Spleen (tissue), 11 donors: Measurements from ENCODE around the gene SLC10A1. TPM values are rescaled to one million over a fixed set of nuclear protein-coding genes. Genes with fewer than 3 reads are reported as not detected.

Experiments
- DNase-seq: peaks from one replicate; pipeline ENCODE4 v3.0.0-alpha.2; 2020
- H3K27ac ChIP-seq, 8 donors: fragments of 200-600 bp; sonication (generic) in 7 of 8; 1 replicate in 4 of 8; 2 replicates in 4 of 8; pipeline versions ENCODE4 v1.5.0 to v1.8.0; 2016 to 2021; ENCODE audit warnings: inconsistent platforms in 4 of 8, mild to moderate bottlenecking in 4 of 8, moderate library complexity in 1 of 8
- H3K27me3 ChIP-seq, 7 donors: fragments of 200-600 bp; sonication (generic) in 6 of 7; replicated peaks in 1 of 7; 1 replicate in 4 of 7; 2 replicates in 3 of 7; pipeline versions ENCODE4 v1.5.0 to v1.8.0; 2016 to 2021; ENCODE audit warnings: inconsistent platforms in 3 of 7, mild to moderate bottlenecking in 1 of 7
- H3K36me3 ChIP-seq, 6 donors: fragments of 200-600 bp; sonication (generic) in 5 of 6; 1 replicate in 4 of 6; 2 replicates in 2 of 6; pipeline versions ENCODE4 v1.5.0 to v1.8.0; 2016 to 2021; ENCODE audit warnings: inconsistent platforms in 2 of 6
- H3K4me1 ChIP-seq, 6 donors: fragments of 200-600 bp; sonication (generic) in 5 of 6; 1 replicate in 3 of 6; 2 replicates in 3 of 6; pipeline versions ENCODE4 v1.5.0 to v1.8.0; 2016 to 2021; ENCODE audit warnings: inconsistent platforms in 3 of 6
- H3K4me3 ChIP-seq, 8 donors: fragments of 200-600 bp; sonication (generic) in 7 of 8; 1 replicate in 4 of 8; 2 replicates in 4 of 8; pipeline versions ENCODE4 v1.5.0 to v1.8.0; 2016 to 2021; ENCODE audit warnings: inconsistent platforms in 4 of 8, mild to moderate bottlenecking in 4 of 8, moderate library complexity in 2 of 8
- H3K9me3 ChIP-seq, 8 donors: fragments of 200-600 bp; sonication (generic) in 7 of 8; 1 replicate in 4 of 8; 2 replicates in 4 of 8; pipeline versions ENCODE4 v1.5.0 to v1.8.0; 2016 to 2021; ENCODE audit warnings: inconsistent platforms in 4 of 8
- POLR2A ChIP-seq, 3 donors: fragments of 450-650 bp; IDR thresholded peaks; one replicate each; pipeline ENCODE4 v1.5.1; 2017; ENCODE audit warnings: antibody characterized with exemption in 3 of 3, mild to moderate bottlenecking in 1 of 3
- POLR2AphosphoS5 ChIP-seq, 3 donors: sonication (generic); formaldehyde crosslinking; IDR thresholded peaks; one replicate each; pipeline ENCODE4 v1.5.1; 2017; ENCODE audit warnings: antibody characterized with exemption in 3 of 3
- WGBS, 5 donors: extraction: QIAGEN DNeasy Blood & Tissue Kit in 3 of 5; methylation state at CpG; one replicate each; pipeline versions ENCODE4 v1.1.5 to v1.1.7; 2013 to 2018; 5-methylcytosine and 5-hydroxymethylcytosine counted together
- intact Hi-C: fragments of 100-400 bp; cut with DNase I; formaldehyde crosslinking; loops from one replicate; pipeline ENCODE4 v1.15.0; 2023; ENCODE audit warnings: low total_unique reads
- polyA plus RNA-seq, 3 donors: library from polyadenylated mRNA; stranded (reverse); fragments of 200-250 nt; gene quantifications; one replicate each; pipeline ENCODE4 v1.2.1, GENCODE V29; 2013
- total RNA-seq, 7 donors: library from RNA; depleted of rRNA in 3 of 7; stranded (reverse); fragments of >200 nt in 3 of 7; fragmentation: NEBNext Ultra II Directional in 4 of 7; extraction: Animal tissue kit (Norgen Biotek cat#: 25700) in 4 of 7; gene quantifications; one replicate each; pipeline versions ENCODE4 v1.1.0 to v1.2.1, GENCODE V29; 2016 to 2021
- TF ChIP-seq, protein P1 (sequence below), 11 experiments: fragments of 200-600 bp in 7 of 11; fragments of 450-650 bp in 4 of 11; sonication (generic) in 4 of 11; IDR thresholded peaks in 8 of 11; conservative IDR thresholded peaks in 3 of 11; 1 replicate in 7 of 11; 2 replicates in 4 of 11; pipeline versions ENCODE4 v1.4.0 to v1.8.0; 2016 to 2021; ENCODE audit warnings: antibody characterized with exemption in 11 of 11, inconsistent platforms in 4 of 11, mild to moderate bottlenecking in 1 of 11
- donor health status: healthy with polysubstance abuse.
- donor health status: DM: no; HTN: no; CAD: no; lungs with moderate emphysema.
- donor health status: DM: no; HTN: no; CAD: no.
- donor health status: Bipolar disorder and iron deficiency.
- donor health status: healthy.
- donor health status: DM: no; HTN: no; CAD: no.
- donor health status: DM: yes; HTN: yes; CAD: no.

The SLC10A1 gene
- total and polyA plus RNA-seq, 10 donors: not detected

GRCh38 chr14:69753860-69754259, 43.2 kb downstream of the SLC10A1 start:
- Histone ChIP-seq H3K27me3 (no peaks in the 10 kb centered on the region), H3K4me3 (no peak overlapping the region), H3K4me1 (peaks cover 2 to 21% (median 10%) of the 10 kb centered on the region in 6 donors), H3K36me3 (no peaks in the 10 kb centered on the region), H3K9me3 (no peaks in the 10 kb centered on the region), H3K27ac (peak overlapping the region in 1 of 8 donors; percentile 4)
- intact Hi-C loops: no loop called here
- no peak for DNase-seq
- 71 to 95% (median 83%) methylated on average over 1 of the region's 1 CpG for WGBS, 5 donors
- TF ChIP-seq POLR2A (IDR thresholded peaks at IDR 0.05): no peak
- TF ChIP-seq, protein P1, sequence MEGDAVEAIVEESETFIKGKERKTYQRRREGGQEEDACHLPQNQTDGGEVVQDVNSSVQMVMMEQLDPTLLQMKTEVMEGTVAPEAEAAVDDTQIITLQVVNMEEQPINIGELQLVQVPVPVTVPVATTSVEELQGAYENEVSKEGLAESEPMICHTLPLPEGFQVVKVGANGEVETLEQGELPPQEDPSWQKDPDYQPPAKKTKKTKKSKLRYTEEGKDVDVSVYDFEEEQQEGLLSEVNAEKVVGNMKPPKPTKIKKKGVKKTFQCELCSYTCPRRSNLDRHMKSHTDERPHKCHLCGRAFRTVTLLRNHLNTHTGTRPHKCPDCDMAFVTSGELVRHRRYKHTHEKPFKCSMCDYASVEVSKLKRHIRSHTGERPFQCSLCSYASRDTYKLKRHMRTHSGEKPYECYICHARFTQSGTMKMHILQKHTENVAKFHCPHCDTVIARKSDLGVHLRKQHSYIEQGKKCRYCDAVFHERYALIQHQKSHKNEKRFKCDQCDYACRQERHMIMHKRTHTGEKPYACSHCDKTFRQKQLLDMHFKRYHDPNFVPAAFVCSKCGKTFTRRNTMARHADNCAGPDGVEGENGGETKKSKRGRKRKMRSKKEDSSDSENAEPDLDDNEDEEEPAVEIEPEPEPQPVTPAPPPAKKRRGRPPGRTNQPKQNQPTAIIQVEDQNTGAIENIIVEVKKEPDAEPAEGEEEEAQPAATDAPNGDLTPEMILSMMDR (IDR thresholded peaks at IDR 0.05 in 8 of 11, conservative IDR thresholded peaks at IDR 0.05 in 3 of 11): no peak
- TF ChIP-seq POLR2AphosphoS5 (IDR thresholded peaks at IDR 0.05): no peak

DNA sequence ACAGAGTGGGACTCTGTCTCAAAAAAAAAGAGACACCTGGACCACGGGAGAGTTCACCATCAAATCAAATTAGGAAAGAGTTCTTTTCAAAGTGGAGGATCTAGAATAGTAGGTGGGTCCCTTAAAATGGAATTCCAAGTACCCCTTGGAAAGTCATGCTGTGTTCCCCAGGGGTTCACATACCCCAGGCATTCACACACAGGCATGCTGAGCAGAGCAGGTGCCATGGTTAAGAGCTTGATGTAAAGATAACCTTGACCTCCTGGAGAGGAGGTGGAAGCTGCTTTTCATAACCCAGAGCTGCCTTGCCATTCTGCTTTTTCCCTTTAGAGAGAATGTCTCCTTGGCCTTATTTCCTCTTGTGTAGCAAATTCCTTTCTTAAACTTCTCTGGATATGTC, 44.3 kb downstream of the SLC10A1 start:
- Histone ChIP-seq H3K27ac (no peak overlapping the region), H3K36me3 (no peaks in the 10 kb centered on the region), H3K4me1 (peaks cover 2 to 21% (median 10%) of the 10 kb centered on the region in 6 donors), H3K9me3 (no peaks in the 10 kb centered on the region), H3K27me3 (no peaks in the 10 kb centered on the region), H3K4me3 (no peak overlapping the region)
- TF ChIP-seq, protein P1 (IDR thresholded peaks at IDR 0.05 in 8 of 11, conservative IDR thresholded peaks at IDR 0.05 in 3 of 11): no peak
- TF ChIP-seq POLR2AphosphoS5 (IDR thresholded peaks at IDR 0.05): no peak
- TF ChIP-seq POLR2A (IDR thresholded peaks at IDR 0.05): no peak
- intact Hi-C loops: no loop called here
- DNase-seq: no peak
- WGBS, 5 donors: 59 to 83% (median 75%) methylated on average over 1 of the region's 1 CpG

DNA sequence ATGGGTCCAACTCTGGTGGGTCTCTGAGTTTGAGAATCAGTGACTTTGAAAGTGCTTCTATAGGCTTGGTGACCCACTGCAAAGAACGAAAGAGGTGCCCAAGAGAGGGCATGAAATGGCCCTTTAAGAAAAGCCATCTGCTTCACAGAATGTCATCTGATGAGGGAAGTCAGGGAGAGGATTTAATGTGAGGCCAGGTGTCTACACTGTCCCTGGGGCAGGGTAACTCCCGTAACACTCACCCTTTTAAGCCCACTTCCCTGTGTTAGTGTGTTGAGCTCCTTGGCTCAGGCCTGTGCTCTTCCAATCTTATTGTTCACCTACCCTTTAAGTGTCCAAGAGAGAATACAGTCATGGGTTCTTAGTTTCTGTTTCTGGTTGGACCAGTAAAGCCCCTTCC, 46.5 kb downstream of the SLC10A1 start:
- Histone ChIP-seq H3K4me1 (peaks cover 0 to 12% (median 4%) of the 10 kb centered on the region in 6 donors), H3K27me3 (no peaks in the 10 kb centered on the region), H3K4me3 (no peak overlapping the region), H3K36me3 (no peaks in the 10 kb centered on the region), H3K9me3 (no peaks in the 10 kb centered on the region), H3K27ac (no peak overlapping the region)
- TF ChIP-seq POLR2A (IDR thresholded peaks at IDR 0.05) (no peak), POLR2AphosphoS5 (IDR thresholded peaks at IDR 0.05) (no peak)
- TF ChIP-seq, protein P1 (IDR thresholded peaks at IDR 0.05 in 8 of 11, conservative IDR thresholded peaks at IDR 0.05 in 3 of 11): no peak
- WGBS, 5 donors: 92 to 96% (median 95%) methylated on average over 2 of the region's 2 CpGs
- intact Hi-C loops: no loop called here
- no peak for DNase-seq

GRCh38 chr14:69749956-69750355, 47.1 kb downstream of the SLC10A1 start:
- Histone ChIP-seq H3K36me3 (no peaks in the 10 kb centered on the region), H3K27ac (no peak overlapping the region), H3K4me1 (peaks cover 0 to 7% (median 2%) of the 10 kb centered on the region in 6 donors), H3K4me3 (no peak overlapping the region), H3K27me3 (no peaks in the 10 kb centered on the region), H3K9me3 (no peaks in the 10 kb centered on the region)
- no peak for DNase-seq
- intact Hi-C loops: no loop called here
- TF ChIP-seq, protein P1 (IDR thresholded peaks at IDR 0.05 in 8 of 11, conservative IDR thresholded peaks at IDR 0.05 in 3 of 11): no peak
- no peak for TF ChIP-seq POLR2A (IDR thresholded peaks at IDR 0.05)
- TF ChIP-seq POLR2AphosphoS5 (IDR thresholded peaks at IDR 0.05): no peak
- WGBS, 5 donors: 68 to 95% (median 82%) methylated on average over 1 of the region's 1 CpG
